Measurements from ENCODE around the gene CCDC86.

The CCDC86 gene

GRCh38 chr11:60814112-60814511, 27.8 kb upstream of the CCDC86 start:
- H3K27ac ChIP-seq (ENCODE audit: low read depth, low read length), result no peak overlapping the region
- no peaks in the 10 kb centered on the region for H3K27me3 ChIP-seq (ENCODE audit: insufficient read depth, low read length)
- H4K12ac ChIP-seq (ENCODE audit: low read depth, low read length), result no peak overlapping the region
- WGBS (ENCODE audit: extremely low coverage, insufficient coverage, insufficient read length), result no CpG with 5 or more reads among the region's 2 CpGs
- H3K23ac ChIP-seq (ENCODE audit: low read length), result no peak overlapping the region
- no peak overlapping the region for H3K18ac ChIP-seq (ENCODE audit: low read length)
- no peaks in the 10 kb centered on the region for H3K79me1 ChIP-seq (ENCODE audit: low read length)
- H3K4me2 ChIP-seq (ENCODE audit: low read length), result no peak overlapping the region
- no peak overlapping the region for H2BK5ac ChIP-seq (ENCODE audit: low read depth, low read length, poor library complexity)
- H2AFZ ChIP-seq (ENCODE audit: insufficient read depth, low read length, poor library complexity), result no peak overlapping the region
- H3K4me1 ChIP-seq (ENCODE audit: control insufficient read depth in 1 of 2, insufficient read depth in 2 of 2, low read length in 2 of 2), result no peaks in the 10 kb centered on the region
- H4K91ac ChIP-seq (ENCODE audit: low read depth, low read length), result no peak overlapping the region
- no peak overlapping the region for H4K8ac ChIP-seq (ENCODE audit: low read depth, low read length)
- no peak overlapping the region for H3K14ac ChIP-seq (ENCODE audit: low read length)
- no peak overlapping the region for H3K4me3 ChIP-seq (ENCODE audit: low read depth, low read length)
- no peak overlapping the region for H3K9ac ChIP-seq (ENCODE audit: low read length)
- H2BK120ac ChIP-seq (ENCODE audit: insufficient read depth, low read length, poor library complexity), result no peak overlapping the region
- no peak overlapping the region for H3K4ac ChIP-seq (ENCODE audit: low read depth, low read length)
- DNase-seq, result no peak
- H2BK12ac ChIP-seq (ENCODE audit: low read length), result no peak overlapping the region
- no peaks in the 10 kb centered on the region for H3K79me2 ChIP-seq (ENCODE audit: control insufficient read depth, insufficient read depth, low read length, poor library complexity)
- H2AK5ac ChIP-seq (ENCODE audit: low read length), result no peak overlapping the region
- H3K9me3 ChIP-seq (ENCODE audit: insufficient read depth, low read depth, low read length), result peaks cover 1% of the 10 kb centered on the region
- H3K36me3 ChIP-seq (ENCODE audit: control insufficient read depth in 1 of 2, insufficient read depth in 2 of 2, low read length in 2 of 2), result no peaks in the 10 kb centered on the region

- Histone ChIP-seq H3K4me1 (ENCODE audit: control insufficient read depth in 1 of 2, insufficient read depth in 2 of 2, low read length in 2 of 2) (no peaks in the 10 kb centered on the region), H4K12ac (ENCODE audit: low read depth, low read length) (no peak overlapping the region), H3K18ac (ENCODE audit: low read length) (no peak overlapping the region), H3K9me3 (ENCODE audit: insufficient read depth, low read depth, low read length) (peaks cover 1% of the 10 kb centered on the region), H3K4me2 (ENCODE audit: low read length) (no peak overlapping the region), H3K36me3 (ENCODE audit: control insufficient read depth in 1 of 2, insufficient read depth in 2 of 2, low read length in 2 of 2) (no peaks in the 10 kb centered on the region), H2AK5ac (ENCODE audit: low read length) (no peak overlapping the region), H2BK12ac (ENCODE audit: low read length) (no peak overlapping the region), H4K8ac (ENCODE audit: low read depth, low read length) (no peak overlapping the region), H3K23ac (ENCODE audit: low read length) (no peak overlapping the region), H3K14ac (ENCODE audit: low read length) (no peak overlapping the region), H3K4ac (ENCODE audit: low read depth, low read length) (no peak overlapping the region), H3K9ac (ENCODE audit: low read length) (no peak overlapping the region), H2BK120ac (ENCODE audit: insufficient read depth, low read length, poor library complexity) (no peak overlapping the region), H3K4me3 (ENCODE audit: low read depth, low read length) (no peak overlapping the region), H4K91ac (ENCODE audit: low read depth, low read length) (no peak overlapping the region), H2AFZ (ENCODE audit: insufficient read depth, low read length, poor library complexity) (no peak overlapping the region), H3K79me1 (ENCODE audit: low read length) (no peaks in the 10 kb centered on the region), H2BK5ac (ENCODE audit: low read depth, low read length, poor library complexity) (no peak overlapping the region), H3K27ac (ENCODE audit: low read depth, low read length) (no peak overlapping the region), H3K27me3 (ENCODE audit: insufficient read depth, low read length) (no peaks in the 10 kb centered on the region), H3K79me2 (ENCODE audit: control insufficient read depth, insufficient read depth, low read length, poor library complexity) (no peaks in the 10 kb centered on the region)
- WGBS (ENCODE audit: extremely low coverage, insufficient coverage, insufficient read length), result no CpG with 5 or more reads among the region's 2 CpGs
- DNase-seq, result no peak
Observed at GRCh38 chr11:60816590-60817157, 25.2 kb upstream of the CCDC86 start.

GRCh38 chr11:60818057-60818456, 23.9 kb upstream of the CCDC86 start:
- no peak for DNase-seq
- Histone ChIP-seq H4K91ac (ENCODE audit: low read depth, low read length) (no peak overlapping the region), H4K12ac (ENCODE audit: low read depth, low read length) (no peak overlapping the region), H3K18ac (ENCODE audit: low read length) (no peak overlapping the region), H2BK5ac (ENCODE audit: low read depth, low read length, poor library complexity) (no peak overlapping the region), H3K27ac (ENCODE audit: low read depth, low read length) (no peak overlapping the region), H3K4me2 (ENCODE audit: low read length) (no peak overlapping the region), H3K79me2 (ENCODE audit: control insufficient read depth, insufficient read depth, low read length, poor library complexity) (no peaks in the 10 kb centered on the region), H3K23ac (ENCODE audit: low read length) (no peak overlapping the region), H2AFZ (ENCODE audit: insufficient read depth, low read length, poor library complexity) (no peak overlapping the region), H3K4ac (ENCODE audit: low read depth, low read length) (no peak overlapping the region), H2BK12ac (ENCODE audit: low read length) (no peak overlapping the region), H3K27me3 (ENCODE audit: insufficient read depth, low read length) (no peaks in the 10 kb centered on the region), H2AK5ac (ENCODE audit: low read length) (no peak overlapping the region), H3K36me3 (ENCODE audit: control insufficient read depth in 1 of 2, insufficient read depth in 2 of 2, low read length in 2 of 2) (no peaks in the 10 kb centered on the region), H4K8ac (ENCODE audit: low read depth, low read length) (no peak overlapping the region), H3K79me1 (ENCODE audit: low read length) (no peaks in the 10 kb centered on the region), H3K4me3 (ENCODE audit: low read depth, low read length) (no peak overlapping the region), H3K4me1 (ENCODE audit: control insufficient read depth in 1 of 2, insufficient read depth in 2 of 2, low read length in 2 of 2) (no peaks in the 10 kb centered on the region), H3K14ac (ENCODE audit: low read length) (no peak overlapping the region), H3K9me3 (ENCODE audit: insufficient read depth, low read depth, low read length) (peaks cover 1% of the 10 kb centered on the region), H2BK120ac (ENCODE audit: insufficient read depth, low read length, poor library complexity) (no peak overlapping the region), H3K9ac (ENCODE audit: low read length) (no peak overlapping the region)
- no CpG with 5 or more reads among the region's 4 CpGs for WGBS (ENCODE audit: extremely low coverage, insufficient coverage, insufficient read length)

GRCh38 chr11:60821827-60822599, 19.9 kb upstream of the CCDC86 start:
- Histone ChIP-seq H2AK5ac (ENCODE audit: low read length) (no peak overlapping the region), H3K79me2 (ENCODE audit: control insufficient read depth, insufficient read depth, low read length, poor library complexity) (no peaks in the 10 kb centered on the region), H3K27ac (ENCODE audit: low read depth, low read length) (no peak overlapping the region), H3K9ac (ENCODE audit: low read length) (no peak overlapping the region), H3K4me1 (ENCODE audit: control insufficient read depth in 1 of 2, insufficient read depth in 2 of 2, low read length in 2 of 2) (no peaks in the 10 kb centered on the region), H3K4ac (ENCODE audit: low read depth, low read length) (no peak overlapping the region), H3K79me1 (ENCODE audit: low read length) (peaks cover 2% of the 10 kb centered on the region), H3K14ac (ENCODE audit: low read length) (no peak overlapping the region), H3K23ac (ENCODE audit: low read length) (no peak overlapping the region), H4K12ac (ENCODE audit: low read depth, low read length) (no peak overlapping the region), H3K9me3 (ENCODE audit: insufficient read depth, low read depth, low read length) (no peaks in the 10 kb centered on the region), H2BK5ac (ENCODE audit: low read depth, low read length, poor library complexity) (no peak overlapping the region), H2BK120ac (ENCODE audit: insufficient read depth, low read length, poor library complexity) (no peak overlapping the region), H3K36me3 (ENCODE audit: control insufficient read depth in 1 of 2, insufficient read depth in 2 of 2, low read length in 2 of 2) (no peaks in the 10 kb centered on the region), H3K18ac (ENCODE audit: low read length) (no peak overlapping the region), H3K27me3 (ENCODE audit: insufficient read depth, low read length) (no peaks in the 10 kb centered on the region), H4K8ac (ENCODE audit: low read depth, low read length) (no peak overlapping the region), H2BK12ac (ENCODE audit: low read length) (no peak overlapping the region), H3K4me3 (ENCODE audit: low read depth, low read length) (no peak overlapping the region), H2AFZ (ENCODE audit: insufficient read depth, low read length, poor library complexity) (no peak overlapping the region), H4K91ac (ENCODE audit: low read depth, low read length) (no peak overlapping the region), H3K4me2 (ENCODE audit: low read length) (no peak overlapping the region)
- WGBS (ENCODE audit: extremely low coverage, insufficient coverage, insufficient read length), result no CpG with 5 or more reads among the region's 15 CpGs
- DNase-seq, result no peak
